Smooth muscle cell (in vitro differentiated cells): ENCODE measurements around the gene SPAG8. TPM values are rescaled to one million over a fixed set of nuclear protein-coding genes. Genes with fewer than 3 reads are reported as not detected.

Source experiments
- DNase-seq: peaks from one replicate; lab custom pipeline; 2025; ENCODE audit not compliant: unreplicated experiment; lab: John Stamatoyannopoulos, UW
- H2AFZ ChIP-seq: fragments of 200-600 bp; sonication (generic); 2 replicates; pipeline ENCODE4 v1.6.0; 2016; ENCODE audit warnings: antibody characterized with exemption, low read depth, mild to moderate bottlenecking
- H3F3A ChIP-seq: fragments of 200-600 bp; sonication (generic); 2 replicates; pipeline ENCODE4 v1.6.0; 2017; ENCODE audit warnings: antibody characterized with exemption, low read depth
- H3K27ac ChIP-seq: fragments of 200-600 bp; sonication (generic); 2 replicates; pipeline ENCODE4 v1.5.1; 2016; ENCODE audit warnings: low read depth, mild to moderate bottlenecking
- H3K27me3 ChIP-seq: fragments of 200-600 bp; sonication (generic); 2 replicates; pipeline ENCODE4 v1.6.1; 2016; ENCODE audit warnings: low read depth, mild to moderate bottlenecking
- H3K36me3 ChIP-seq: fragments of 200-600 bp; sonication (generic); 2 replicates; pipeline ENCODE4 v1.5.1; 2016; ENCODE audit warnings: low read depth
- H3K4me1 ChIP-seq: fragments of 200-600 bp; sonication (generic); 2 replicates; pipeline ENCODE4 v1.5.1; 2016; ENCODE audit warnings: low read depth
- H3K4me2 ChIP-seq: fragments of 200-600 bp; sonication (generic); 2 replicates; pipeline ENCODE4 v1.6.0; 2016; ENCODE audit warnings: mild to moderate bottlenecking
- H3K4me3 ChIP-seq: fragments of 200-600 bp; sonication (generic); 2 replicates; pipeline ENCODE4 v1.5.1; 2016; ENCODE audit warnings: mild to moderate bottlenecking
- H3K79me2 ChIP-seq: fragments of 200-600 bp; sonication (generic); 2 replicates; pipeline ENCODE4 v1.6.0; 2016; ENCODE audit warnings: low read depth, mild to moderate bottlenecking
- H3K9ac ChIP-seq: fragments of 200-600 bp; sonication (generic); 2 replicates; pipeline ENCODE4 v1.6.0; 2016; ENCODE audit warnings: low read depth
- H3K9me3 ChIP-seq: fragments of 200-600 bp; sonication (generic); replicated peaks from 2 replicates; pipeline ENCODE4 v1.5.1; 2016; ENCODE audit warnings: low read depth
- H4K20me1 ChIP-seq: fragments of 200-600 bp; sonication (generic); 2 replicates; pipeline ENCODE4 v1.6.0; 2016; ENCODE audit warnings: low read depth
- WGBS: methylation state at CpG from one replicate; pipeline ENCODE4 v1.1.7; 2016; ENCODE audit warnings: low lambda C conversion rate; 5-methylcytosine and 5-hydroxymethylcytosine counted together
- polyA plus RNA-seq: library from polyadenylated mRNA; unstranded; fragments of >200 nt; fragmentation: Nextera tagmentation; extraction: Ambion mirVana; gene quantifications from 2 replicates; pipeline ENCODE4 v1.2.1, GENCODE V29; 2016
- total RNA-seq: library from RNA; depleted of rRNA; stranded (reverse); fragments of >200 nt; gene quantifications from 2 replicates; pipeline ENCODE4 v1.2.3, GENCODE V29; 2014
- TF ChIP-seq, protein P1 (sequence below): fragments of 200-600 bp; sonication (generic); IDR thresholded peaks from 2 replicates; pipeline ENCODE4 v1.5.1; 2017; ENCODE audit warnings: borderline replicate concordance, mild to moderate bottlenecking, antibody characterized with exemption; ENCODE audit not compliant: insufficient read depth, poor library complexity, severe bottlenecking

The SPAG8 gene
- total and polyA plus RNA-seq, 2 experiments from 2014 or later: 1.2 TPM; not detected in 1

DNA sequence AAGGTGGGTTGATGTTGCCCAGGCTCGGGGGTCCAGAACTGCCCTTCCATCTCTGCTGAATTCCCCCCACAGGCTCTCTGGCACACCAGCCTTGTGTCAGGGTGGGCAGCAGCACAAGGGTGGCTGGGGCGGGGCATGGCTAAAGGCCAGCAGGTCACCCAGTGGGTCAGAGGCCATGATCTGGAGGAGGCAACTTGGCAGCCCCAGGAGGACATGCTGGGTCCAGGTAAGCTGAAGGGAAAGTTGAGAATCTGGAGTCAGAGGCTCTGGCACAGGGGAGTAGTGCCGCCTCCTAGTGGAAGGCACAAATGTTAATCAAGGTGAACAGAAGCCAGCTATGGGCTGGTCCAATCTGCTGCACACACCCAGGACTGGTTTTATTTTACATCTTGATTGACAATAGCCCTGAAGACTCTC lies 23.2 kb upstream of the SPAG8 start:
- DNase-seq: no peak
- Histone ChIP-seq H3K9me3 (no peaks in the 10 kb centered on the region), H3K4me2 (no peak overlapping the region), H3K4me3 (no peak overlapping the region), H3K27me3 (no peaks in the 10 kb centered on the region), H3K79me2 (peaks cover 4% of the 10 kb centered on the region), H3F3A (no peaks in the 10 kb centered on the region), H2AFZ (no peak overlapping the region), H3K27ac (no peak overlapping the region), H3K9ac (no peak overlapping the region), H3K4me1 (peaks cover 1% of the 10 kb centered on the region), H3K36me3 (no peaks in the 10 kb centered on the region), H4K20me1 (no peaks in the 10 kb centered on the region)
- TF ChIP-seq, protein P1, sequence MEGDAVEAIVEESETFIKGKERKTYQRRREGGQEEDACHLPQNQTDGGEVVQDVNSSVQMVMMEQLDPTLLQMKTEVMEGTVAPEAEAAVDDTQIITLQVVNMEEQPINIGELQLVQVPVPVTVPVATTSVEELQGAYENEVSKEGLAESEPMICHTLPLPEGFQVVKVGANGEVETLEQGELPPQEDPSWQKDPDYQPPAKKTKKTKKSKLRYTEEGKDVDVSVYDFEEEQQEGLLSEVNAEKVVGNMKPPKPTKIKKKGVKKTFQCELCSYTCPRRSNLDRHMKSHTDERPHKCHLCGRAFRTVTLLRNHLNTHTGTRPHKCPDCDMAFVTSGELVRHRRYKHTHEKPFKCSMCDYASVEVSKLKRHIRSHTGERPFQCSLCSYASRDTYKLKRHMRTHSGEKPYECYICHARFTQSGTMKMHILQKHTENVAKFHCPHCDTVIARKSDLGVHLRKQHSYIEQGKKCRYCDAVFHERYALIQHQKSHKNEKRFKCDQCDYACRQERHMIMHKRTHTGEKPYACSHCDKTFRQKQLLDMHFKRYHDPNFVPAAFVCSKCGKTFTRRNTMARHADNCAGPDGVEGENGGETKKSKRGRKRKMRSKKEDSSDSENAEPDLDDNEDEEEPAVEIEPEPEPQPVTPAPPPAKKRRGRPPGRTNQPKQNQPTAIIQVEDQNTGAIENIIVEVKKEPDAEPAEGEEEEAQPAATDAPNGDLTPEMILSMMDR: no peak
- 92% methylated on average over 3 of the region's 3 CpGs for WGBS

DNA sequence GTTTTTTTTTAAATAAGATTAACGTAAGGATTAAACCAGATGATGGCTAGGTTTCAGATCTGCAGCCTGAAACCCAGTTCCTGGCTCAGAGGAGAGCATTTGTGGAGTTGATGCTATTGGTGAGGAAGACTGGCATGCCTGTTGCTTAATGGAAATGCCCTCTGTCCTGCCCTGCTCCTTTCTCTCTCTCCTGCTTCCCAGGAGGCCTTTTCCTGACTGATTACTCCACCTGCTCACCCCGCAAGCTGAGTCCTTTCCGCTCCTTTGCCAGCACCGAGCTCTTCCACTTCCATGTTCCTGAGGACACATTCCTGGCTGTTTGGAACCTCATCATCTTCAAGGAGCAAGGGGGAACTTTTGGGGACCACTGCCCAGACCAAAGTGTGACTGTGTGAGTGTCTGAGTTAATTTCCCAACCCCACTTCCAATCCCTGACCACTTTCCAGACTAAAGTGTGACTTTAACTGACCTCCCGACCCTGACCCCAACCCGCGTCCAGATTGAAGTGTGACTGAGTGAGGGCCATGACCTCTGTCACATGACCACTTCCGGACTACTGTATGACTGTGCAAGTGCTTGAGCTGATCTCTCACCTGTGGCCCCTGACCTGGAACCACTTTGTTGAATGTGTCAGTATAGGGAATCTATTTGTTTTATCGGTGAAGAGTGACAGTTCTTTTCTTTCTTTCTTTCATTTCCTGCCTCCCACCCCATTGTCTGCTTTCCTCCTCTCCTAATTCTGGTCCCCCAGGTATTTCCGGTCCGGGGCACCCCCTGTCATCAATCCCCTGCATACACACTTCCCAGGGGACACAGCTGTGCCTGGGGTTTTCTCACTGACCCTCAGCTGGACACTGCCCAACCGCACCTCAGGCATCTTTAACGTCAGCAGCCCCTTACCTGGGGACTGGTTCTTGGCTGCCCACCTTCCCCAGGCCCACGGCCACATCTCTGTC lies 22.5 kb upstream of the SPAG8 start:
- 95% methylated on average over 14 of the region's 14 CpGs for WGBS
- TF ChIP-seq, protein P1: no peak
- H3K27ac ChIP-seq: no peak overlapping the region
- H3K9me3 ChIP-seq: no peaks in the 10 kb centered on the region
- H3K79me2 ChIP-seq: peaks cover 9% of the 10 kb centered on the region
- no peaks in the 10 kb centered on the region for H3K27me3 ChIP-seq
- no peaks in the 10 kb centered on the region for H3K36me3 ChIP-seq
- no peaks in the 10 kb centered on the region for H4K20me1 ChIP-seq
- no peak overlapping the region for H3K4me2 ChIP-seq
- no peak overlapping the region for H3K4me3 ChIP-seq
- no peak for DNase-seq
- no peak overlapping the region for H3K9ac ChIP-seq
- H3K4me1 ChIP-seq: peaks cover 8% of the 10 kb centered on the region
- H3F3A ChIP-seq: no peaks in the 10 kb centered on the region
- no peak overlapping the region for H2AFZ ChIP-seq

DNA sequence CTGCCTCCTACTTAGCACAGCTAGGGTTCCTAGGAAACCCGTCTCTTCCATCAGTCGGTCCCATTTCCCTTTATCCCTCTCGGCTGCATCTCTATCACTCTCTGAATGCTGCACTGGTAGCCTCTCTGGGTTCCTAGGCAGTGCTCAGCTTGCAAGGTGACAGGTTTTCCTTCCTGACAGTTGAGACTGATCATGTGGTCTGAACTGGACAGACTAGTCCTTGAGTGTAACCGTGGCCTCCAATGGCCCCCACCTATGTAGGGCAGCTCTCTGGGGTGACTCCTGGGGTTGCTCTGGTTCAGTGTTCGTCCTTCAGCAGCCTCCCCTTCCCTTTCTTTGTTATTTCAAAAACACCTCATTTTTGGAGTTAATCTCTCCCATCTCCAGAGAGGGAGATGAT lies 20.8 kb upstream of the SPAG8 start:
- Histone ChIP-seq H3K4me2 (no peak overlapping the region), H3K79me2 (peaks cover 9% of the 10 kb centered on the region), H3F3A (no peaks in the 10 kb centered on the region), H3K9ac (no peak overlapping the region), H3K27me3 (no peaks in the 10 kb centered on the region), H3K36me3 (no peaks in the 10 kb centered on the region), H2AFZ (no peak overlapping the region), H3K4me3 (no peak overlapping the region), H3K27ac (no peak overlapping the region), H4K20me1 (no peaks in the 10 kb centered on the region), H3K9me3 (no peaks in the 10 kb centered on the region), H3K4me1 (peaks cover 8% of the 10 kb centered on the region)
- 75% methylated on average over 5 of the region's 5 CpGs for WGBS
- TF ChIP-seq, protein P1: no peak
- DNase-seq: no peak
